GM12865 (cell line): Measurements from ENCODE around the gene ZNF497.
A peak's percentile ranks its signal among the peaks of the same experiment; 100 is the strongest.

ENCODE experiments used
- DNase-seq: peaks from one replicate; pipeline ENCODE4 v3.0.0; 2010; ENCODE audit warnings: low read depth
- H3K4me3 ChIP-seq: 2 replicates; pipeline ENCODE4 v1.5.1; 2011; ENCODE audit warnings: mild to moderate bottlenecking, low read depth, low read length, control low read depth
- TF ChIP-seq, protein P1 (sequence below): IDR thresholded peaks from 2 replicates; pipeline ENCODE4 v1.5.1; 2011; ENCODE audit warnings: low read length, control low read depth, low read depth, inconsistent platforms; ENCODE audit not compliant: insufficient read depth; ENCODE audit errors: missing control alignments

ZNF497 gene

GRCh38 chr19:58326501-58326913 is 36.0 kb downstream of the ZNF497 start:
- DNase-seq, result no peak
- TF ChIP-seq, protein P1, sequence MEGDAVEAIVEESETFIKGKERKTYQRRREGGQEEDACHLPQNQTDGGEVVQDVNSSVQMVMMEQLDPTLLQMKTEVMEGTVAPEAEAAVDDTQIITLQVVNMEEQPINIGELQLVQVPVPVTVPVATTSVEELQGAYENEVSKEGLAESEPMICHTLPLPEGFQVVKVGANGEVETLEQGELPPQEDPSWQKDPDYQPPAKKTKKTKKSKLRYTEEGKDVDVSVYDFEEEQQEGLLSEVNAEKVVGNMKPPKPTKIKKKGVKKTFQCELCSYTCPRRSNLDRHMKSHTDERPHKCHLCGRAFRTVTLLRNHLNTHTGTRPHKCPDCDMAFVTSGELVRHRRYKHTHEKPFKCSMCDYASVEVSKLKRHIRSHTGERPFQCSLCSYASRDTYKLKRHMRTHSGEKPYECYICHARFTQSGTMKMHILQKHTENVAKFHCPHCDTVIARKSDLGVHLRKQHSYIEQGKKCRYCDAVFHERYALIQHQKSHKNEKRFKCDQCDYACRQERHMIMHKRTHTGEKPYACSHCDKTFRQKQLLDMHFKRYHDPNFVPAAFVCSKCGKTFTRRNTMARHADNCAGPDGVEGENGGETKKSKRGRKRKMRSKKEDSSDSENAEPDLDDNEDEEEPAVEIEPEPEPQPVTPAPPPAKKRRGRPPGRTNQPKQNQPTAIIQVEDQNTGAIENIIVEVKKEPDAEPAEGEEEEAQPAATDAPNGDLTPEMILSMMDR, result no peak
- peak overlapping the region; percentile 67 for H3K4me3 ChIP-seq

DNA sequence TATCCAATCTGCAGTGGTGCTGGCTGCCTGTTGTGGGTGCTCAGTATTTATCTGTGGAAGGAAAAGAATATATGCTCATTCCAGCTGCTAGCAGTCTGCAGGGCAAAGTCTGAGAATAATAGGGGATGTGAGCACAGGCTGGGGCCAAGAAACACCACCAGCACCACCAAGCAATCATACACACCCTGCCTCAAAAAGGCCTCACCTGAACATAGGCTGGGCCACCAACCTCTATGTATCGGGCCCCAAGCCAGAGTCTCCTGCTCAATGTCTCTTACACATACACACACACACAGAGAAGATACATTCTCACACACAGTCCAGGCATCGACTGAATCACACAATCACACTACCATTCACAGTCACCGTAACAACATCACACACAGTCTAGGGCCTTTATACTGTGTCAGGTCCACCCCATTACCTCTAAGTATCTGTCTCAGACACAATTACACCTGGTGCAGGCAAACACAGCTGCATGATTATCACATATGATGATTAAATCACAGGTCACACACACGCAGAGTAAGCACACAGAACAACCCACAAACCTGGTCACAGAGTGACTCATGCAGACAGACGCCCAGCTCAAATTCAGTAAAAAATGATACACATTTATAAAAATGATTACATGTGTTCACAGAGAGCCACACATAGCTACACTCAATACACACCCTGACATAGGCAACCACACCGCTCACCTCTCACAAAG is 37.1 kb downstream of the ZNF497 start:
- DNase-seq, result no peak
- H3K4me3 ChIP-seq, result peak overlapping the region; percentile 67
- TF ChIP-seq, protein P1, result no peak

DNA sequence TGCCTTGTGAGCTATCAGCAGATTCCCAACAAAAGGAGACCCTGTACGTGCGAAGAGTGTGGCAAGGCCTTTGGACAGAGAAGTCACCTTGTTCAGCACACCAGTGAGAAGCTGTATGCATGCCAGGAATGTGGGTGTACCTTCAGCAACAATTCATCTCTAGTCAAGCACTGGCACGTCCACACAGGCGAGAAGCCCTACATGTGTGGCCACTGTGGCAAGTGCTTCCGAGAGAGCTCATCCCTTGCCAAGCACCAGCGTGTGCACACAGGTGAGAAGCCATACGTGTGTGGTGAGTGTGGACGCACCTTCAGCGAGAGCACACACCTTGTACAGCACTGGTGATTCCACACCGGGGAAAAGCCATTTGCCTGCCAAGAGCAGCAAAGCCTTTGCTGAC is 43.3 kb downstream of the ZNF497 start:
- TF ChIP-seq, protein P1, result no peak
- DNase-seq, result no peak
- H3K4me3 ChIP-seq, result no peak overlapping the region

- TF ChIP-seq, protein P1, result no peak
- H3K4me3 ChIP-seq, result no peak overlapping the region
- DNase-seq, result no peak
Observed at GRCh38 chr19:58318297-58318696, 44.3 kb downstream of the ZNF497 start.

DNA sequence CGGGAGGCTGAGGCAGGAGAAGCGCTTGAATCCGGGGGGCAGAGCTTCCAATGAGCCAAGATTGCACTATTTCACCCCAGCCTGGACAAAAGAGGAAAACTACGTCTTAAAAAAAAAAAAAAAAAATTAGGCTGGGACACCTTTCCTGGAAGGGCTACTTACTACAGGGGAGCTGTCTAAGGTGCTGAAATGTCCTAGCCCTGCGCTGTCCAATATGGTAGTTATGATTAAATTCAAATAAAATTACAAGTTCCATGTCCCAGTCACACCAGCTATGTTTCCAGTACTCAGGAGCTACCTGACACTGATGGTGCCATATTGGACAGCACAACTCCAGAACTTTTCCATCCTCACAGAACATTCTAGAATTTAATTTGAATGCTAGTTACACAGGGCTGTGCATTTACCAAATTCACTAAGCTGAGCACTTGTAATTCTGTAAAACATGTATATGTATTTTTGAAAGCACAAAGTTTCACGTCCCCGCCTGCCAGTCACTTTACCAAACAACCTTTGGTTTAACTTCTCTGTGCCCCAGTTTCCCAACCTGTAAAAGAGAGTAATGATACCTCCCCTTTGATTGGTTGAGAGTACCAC is 45.0 kb downstream of the ZNF497 start:
- peak; percentile 20 for DNase-seq
- TF ChIP-seq, protein P1, result no peak
- H3K4me3 ChIP-seq, result no peak overlapping the region

DNA sequence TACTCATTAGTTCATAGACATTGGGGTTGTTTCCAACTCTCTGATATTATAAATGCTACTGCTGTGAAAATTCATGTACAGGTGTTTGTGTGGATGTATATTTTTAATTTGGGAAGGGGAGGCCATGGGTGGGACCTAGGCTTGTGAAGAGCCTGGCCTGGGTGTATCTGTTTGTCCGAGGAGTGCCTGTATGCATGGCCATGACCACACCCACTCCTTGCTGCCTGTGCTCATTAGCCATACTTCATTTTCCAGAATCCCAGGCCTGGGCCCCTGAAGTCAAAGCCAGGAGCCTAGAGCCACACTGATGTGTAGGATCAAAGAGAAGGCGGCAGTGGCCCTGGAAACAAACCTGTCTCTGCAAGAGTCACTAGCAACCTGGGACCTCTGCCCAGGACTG is 47.0 kb downstream of the ZNF497 start:
- TF ChIP-seq, protein P1, result no peak
- no peak overlapping the region for H3K4me3 ChIP-seq
- DNase-seq, result no peak
